ENCODE data around the gene CGB5. TPM values are rescaled to one million over a fixed set of nuclear protein-coding genes. Genes with fewer than 3 reads are reported as not detected.
A peak's percentile ranks its signal among the peaks of the same experiment; 100 is the strongest.
"Not testable (repeated sequence)": the region's sequence is repeated elsewhere in the genome, so short reads cannot be mapped to it uniquely, and the experiment has no call there.

Gene CGB5
- total RNA-seq, 4 donors from 2014 or later: not detected

DNA sequence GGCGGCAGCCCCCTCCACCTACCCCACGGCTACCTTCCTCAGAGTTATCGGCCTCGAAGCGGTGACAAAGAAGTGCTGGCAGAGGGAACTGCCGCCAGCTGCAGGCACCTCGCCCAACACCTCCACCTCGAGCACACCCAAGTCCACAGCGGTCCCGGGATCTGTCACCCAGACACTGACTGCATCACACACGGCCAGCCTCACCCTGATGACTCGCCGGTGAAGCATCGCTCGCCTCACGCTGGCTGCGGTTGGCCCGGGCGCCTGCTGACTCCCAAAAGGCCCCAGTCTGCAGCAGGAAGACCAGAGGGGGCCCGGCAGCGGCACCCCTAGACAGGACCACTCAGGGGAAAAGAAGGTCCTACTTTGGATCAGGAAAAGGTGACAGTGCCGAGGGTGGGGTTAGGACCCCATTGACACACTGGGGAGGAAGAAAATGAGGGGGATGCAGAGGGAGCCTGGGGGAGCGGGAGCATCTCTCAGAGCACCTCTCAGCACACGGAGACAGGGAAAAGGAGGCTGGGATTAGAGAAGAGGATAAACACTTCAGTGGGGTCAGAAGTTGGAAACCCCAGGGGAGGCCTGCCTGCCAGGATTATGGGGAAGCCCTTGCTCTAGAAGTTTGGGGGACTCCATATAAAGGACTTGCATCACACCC is 6.9 kb downstream of the CGB5 start:
- H3K27me3 ChIP-seq; H3K27ac ChIP-seq (replicated peaks in 1 of 4); intact Hi-C loops (cut with DNase I); H3K9me3 ChIP-seq; H3K36me3 ChIP-seq; H3K4me1 ChIP-seq; H3K4me3 ChIP-seq; DNase-seq (ENCODE audit: extremely low spot score): not testable (repeated sequence)
- 85% methylated on average over 7 of the region's 24 CpGs for WGBS

DNA sequence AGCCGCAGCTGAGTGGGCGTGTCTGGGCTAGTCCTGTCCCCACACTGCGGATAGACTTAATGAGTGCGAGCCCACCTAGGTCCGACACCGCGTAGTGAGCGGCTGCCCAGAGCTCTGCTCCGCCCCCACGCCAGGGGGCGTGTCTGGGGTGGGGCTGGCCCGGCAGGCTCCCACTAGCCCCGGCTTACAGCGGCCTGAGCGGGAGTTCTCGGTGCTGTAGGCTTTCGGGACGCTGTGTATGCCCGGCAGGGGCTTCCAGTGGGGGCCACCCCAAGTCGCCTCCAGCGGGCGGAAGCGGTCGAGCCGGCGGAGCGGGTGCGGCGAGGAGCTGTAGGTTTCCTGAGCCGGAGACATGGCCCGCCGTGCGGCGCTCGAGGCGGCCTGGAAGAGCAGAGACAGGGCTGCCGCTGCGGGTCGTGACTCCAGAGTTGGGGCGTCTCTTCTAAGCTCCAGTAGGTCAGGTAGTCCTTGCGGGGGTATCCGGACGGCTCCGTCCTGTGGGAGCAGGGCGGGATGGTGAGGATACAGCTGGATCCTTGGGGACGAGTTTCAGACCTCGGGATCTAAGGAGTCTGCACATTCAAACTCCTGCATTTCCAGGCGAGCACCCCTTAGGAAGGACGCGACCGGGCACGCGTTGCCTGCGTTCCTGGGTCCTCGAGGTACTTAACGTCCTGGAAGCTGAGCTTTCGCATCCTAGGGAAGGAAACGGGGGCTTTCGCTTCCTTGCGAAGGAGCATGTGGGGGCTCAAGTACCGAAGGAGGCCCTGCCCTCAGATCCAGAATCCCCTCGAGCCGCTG is 12.7 kb downstream of the CGB5 start:
- TF ChIP-seq, protein P1, sequence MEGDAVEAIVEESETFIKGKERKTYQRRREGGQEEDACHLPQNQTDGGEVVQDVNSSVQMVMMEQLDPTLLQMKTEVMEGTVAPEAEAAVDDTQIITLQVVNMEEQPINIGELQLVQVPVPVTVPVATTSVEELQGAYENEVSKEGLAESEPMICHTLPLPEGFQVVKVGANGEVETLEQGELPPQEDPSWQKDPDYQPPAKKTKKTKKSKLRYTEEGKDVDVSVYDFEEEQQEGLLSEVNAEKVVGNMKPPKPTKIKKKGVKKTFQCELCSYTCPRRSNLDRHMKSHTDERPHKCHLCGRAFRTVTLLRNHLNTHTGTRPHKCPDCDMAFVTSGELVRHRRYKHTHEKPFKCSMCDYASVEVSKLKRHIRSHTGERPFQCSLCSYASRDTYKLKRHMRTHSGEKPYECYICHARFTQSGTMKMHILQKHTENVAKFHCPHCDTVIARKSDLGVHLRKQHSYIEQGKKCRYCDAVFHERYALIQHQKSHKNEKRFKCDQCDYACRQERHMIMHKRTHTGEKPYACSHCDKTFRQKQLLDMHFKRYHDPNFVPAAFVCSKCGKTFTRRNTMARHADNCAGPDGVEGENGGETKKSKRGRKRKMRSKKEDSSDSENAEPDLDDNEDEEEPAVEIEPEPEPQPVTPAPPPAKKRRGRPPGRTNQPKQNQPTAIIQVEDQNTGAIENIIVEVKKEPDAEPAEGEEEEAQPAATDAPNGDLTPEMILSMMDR (IDR thresholded peaks at IDR 0.05): peak; percentile 36 to 41 (median 39)
- TF ChIP-seq EP300 (IDR thresholded peaks at IDR 0.05): no peak
- TF ChIP-seq POLR2AphosphoS5 (IDR thresholded peaks at IDR 0.05): peak in 1 of 2 donors; percentile 27
- no peak for TF ChIP-seq POLR2A (IDR thresholded peaks at IDR 0.05; ENCODE audit: low read depth)
- Histone ChIP-seq H3K27me3 (peaks cover 0 to 36% (median 9%) of the 10 kb centered on the region in 4 donors), H3K36me3 (no peaks in the 10 kb centered on the region), H3K27ac (replicated peaks in 1 of 4) (no peak overlapping the region), H3K4me3 (peak overlapping the region; percentile 53 to 63 (median 60)), H3K4me1 (peaks cover 16 to 27% (median 25%) of the 10 kb centered on the region in 4 donors), H3K9me3 (no peaks in the 10 kb centered on the region)
- intact Hi-C loops (cut with DNase I): no loop called here
- WGBS: 3% methylated on average over 5 of the region's 63 CpGs
- DNase-seq (ENCODE audit: extremely low spot score): no peak

DNA sequence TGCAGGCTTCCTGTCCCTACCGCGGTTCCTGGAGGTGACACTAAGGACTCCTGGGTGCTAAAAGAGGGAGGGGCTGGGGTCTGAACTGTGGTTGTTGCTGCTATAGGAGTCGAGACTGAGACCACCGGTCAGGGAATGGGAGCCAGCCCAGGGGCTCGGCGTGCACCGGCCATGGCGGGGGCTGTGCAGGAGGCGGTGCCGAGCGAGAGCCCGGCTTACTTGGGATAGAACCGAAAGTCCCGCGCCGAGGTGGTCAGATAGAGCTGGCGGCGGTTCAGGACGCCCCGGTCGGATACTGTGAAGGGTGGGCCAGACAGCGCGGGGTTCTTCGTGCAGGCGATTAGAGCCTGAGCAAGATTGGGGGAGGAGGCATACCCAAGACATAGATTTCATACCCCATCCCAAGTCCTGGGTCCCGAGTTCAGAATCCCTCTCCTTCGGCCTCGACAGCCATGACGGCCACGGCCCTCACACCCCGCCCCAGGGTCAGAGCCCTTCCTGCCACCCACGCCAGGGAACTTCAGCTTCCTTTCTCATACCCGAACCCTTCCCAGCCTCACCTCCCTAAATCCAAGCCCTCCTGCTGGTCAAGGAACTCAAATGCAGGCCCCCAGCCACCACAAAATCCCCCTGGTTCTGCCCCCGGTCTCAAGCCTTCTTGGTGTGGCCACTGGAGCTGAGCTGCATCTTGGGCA is 13.4 kb downstream of the CGB5 start:
- H3K4me1 ChIP-seq: peaks cover 16 to 27% (median 25%) of the 10 kb centered on the region in 4 donors
- H3K4me3 ChIP-seq: peak overlapping the region; percentile 53 to 63 (median 60)
- intact Hi-C loops (cut with DNase I); H3K36me3 ChIP-seq; DNase-seq (ENCODE audit: extremely low spot score); H3K27ac ChIP-seq (replicated peaks in 1 of 4); H3K9me3 ChIP-seq: not testable (repeated sequence)
- WGBS: 7% methylated on average over 19 of the region's 34 CpGs
- H3K27me3 ChIP-seq: peaks cover 0 to 44% (median 9%) of the 10 kb centered on the region in 4 donors

DNA sequence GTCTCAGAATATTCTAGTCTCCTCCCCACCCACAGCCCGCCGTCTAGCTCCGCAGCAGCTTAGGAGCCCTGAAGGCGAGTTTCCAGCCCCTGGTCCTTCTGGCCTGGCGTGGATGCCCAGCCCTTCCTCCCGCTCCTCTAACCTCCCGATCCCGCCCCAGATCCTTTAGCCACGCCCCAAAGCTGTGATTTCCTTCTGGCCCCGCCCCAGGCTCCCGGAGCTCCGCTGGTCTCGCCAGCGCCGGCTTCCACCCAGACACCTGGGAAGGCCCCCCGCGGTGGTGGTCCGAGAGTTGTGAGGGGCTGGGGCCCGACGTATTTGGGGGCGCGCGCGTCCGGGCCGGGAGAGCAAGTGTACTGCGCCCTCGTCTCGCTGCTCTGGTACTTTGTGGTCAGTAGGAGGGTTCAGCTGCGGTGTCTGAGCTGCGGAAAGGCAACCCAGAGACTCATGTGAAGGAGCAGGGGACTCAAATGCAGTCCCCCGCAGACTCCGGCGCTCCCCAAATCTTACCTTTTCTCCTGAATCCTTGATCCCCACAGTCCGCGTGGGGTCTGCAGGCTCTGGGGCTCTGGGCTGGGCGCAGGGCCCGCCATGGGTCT is 14.1 kb downstream of the CGB5 start, which contains the start of gene CGB7:
Gene CGB7, minus strand, starts transcription at position 114 of the 599 bp plus-strand sequence. CDS start 2,374 bp downstream, outside the sequence.
- Histone ChIP-seq H3K27me3 (peaks cover 0 to 50% (median 9%) of the 10 kb centered on the region in 4 donors), H3K9me3 (no peaks in the 10 kb centered on the region), H3K4me1 (peaks cover 16 to 27% (median 25%) of the 10 kb centered on the region in 4 donors), H3K4me3 (peak within 1 kb of the TSS; percentile 53 to 63 (median 60)), H3K27ac (replicated peaks in 1 of 4) (no peak within 1 kb of the TSS), H3K36me3 (no peaks in the 10 kb centered on the region)
- DNase-seq (ENCODE audit: extremely low spot score): no peak
- intact Hi-C loops (cut with DNase I): no loop called here
- TF ChIP-seq POLR2A (IDR thresholded peaks at IDR 0.05; ENCODE audit: low read depth) (no peak), POLR2AphosphoS5 (IDR thresholded peaks at IDR 0.05) (no peak), EP300 (IDR thresholded peaks at IDR 0.05) (no peak)
- TF ChIP-seq, protein P1 (IDR thresholded peaks at IDR 0.05): no peak
- WGBS: 5% methylated on average over 17 of the region's 38 CpGs

DNA sequence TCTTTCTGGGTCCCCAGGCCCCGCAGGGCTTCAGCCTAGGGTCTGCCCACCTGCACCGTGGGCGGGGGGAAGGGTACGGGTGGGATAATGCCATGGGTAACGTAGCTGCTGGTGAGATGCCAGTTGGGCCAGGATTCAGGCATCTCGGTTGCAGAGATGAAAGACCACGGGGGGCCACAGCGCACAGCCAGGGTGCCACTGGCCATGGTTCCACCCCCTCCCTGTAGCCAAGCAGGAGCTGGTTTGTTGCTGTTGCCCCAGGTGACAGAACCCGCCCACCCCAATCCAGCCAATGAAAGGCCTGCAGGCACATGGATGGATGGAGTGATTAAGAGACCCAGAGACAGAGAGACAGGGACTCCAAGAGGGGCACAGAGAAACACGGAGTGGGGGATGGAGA is 14.9 kb downstream of the CGB5 start:
- Histone ChIP-seq H3K36me3 (no peaks in the 10 kb centered on the region), H3K4me1 (peaks cover 16 to 27% (median 25%) of the 10 kb centered on the region in 4 donors), H3K27ac (replicated peaks in 1 of 4) (no peak overlapping the region), H3K27me3 (peaks cover 0 to 59% (median 9%) of the 10 kb centered on the region in 4 donors), H3K4me3 (no peak overlapping the region), H3K9me3 (no peaks in the 10 kb centered on the region)
- 58% methylated on average over 7 of the region's 10 CpGs for WGBS
- intact Hi-C loops (cut with DNase I): no loop called here
- DNase-seq (ENCODE audit: extremely low spot score): no peak
- TF ChIP-seq, protein P1 (IDR thresholded peaks at IDR 0.05): no peak
- no peak for TF ChIP-seq EP300 (IDR thresholded peaks at IDR 0.05)
- TF ChIP-seq POLR2A (IDR thresholded peaks at IDR 0.05; ENCODE audit: low read depth): no peak
- TF ChIP-seq POLR2AphosphoS5 (IDR thresholded peaks at IDR 0.05): no peak

Measured in esophagus muscularis mucosa (tissue), 4 donors.